HUES64 (cell line): ENCODE data around the gene FSTL4.

Experiments
- H3K27ac ChIP-seq: 2 replicates; pipeline ENCODE4 v1.7.0; 2013; ENCODE audit warnings: low read depth, low read length, inconsistent platforms
- H3K27me3 ChIP-seq: 2 replicates; pipeline ENCODE4 v1.6.1; 2013; ENCODE audit warnings: mild to moderate bottlenecking, low read length; ENCODE audit not compliant: insufficient read depth
- H3K36me3 ChIP-seq: 2 replicates; pipeline ENCODE4 v1.6.1; 2013; ENCODE audit warnings: mild to moderate bottlenecking, low read length; ENCODE audit not compliant: insufficient read depth
- H3K4me1 ChIP-seq: 2 replicates; pipeline ENCODE4 v1.6.1; 2013; ENCODE audit warnings: mild to moderate bottlenecking, low read length, moderate library complexity; ENCODE audit not compliant: insufficient read depth
- H3K4me3 ChIP-seq: 2 replicates; pipeline ENCODE4 v1.5.1; 2013; ENCODE audit warnings: mild to moderate bottlenecking, low read length, moderate library complexity
- H3K9ac ChIP-seq: 2 replicates; pipeline ENCODE4 v1.6.1; 2013; ENCODE audit warnings: mild to moderate bottlenecking, low read depth, low read length
- H3K9me3 ChIP-seq: 2 replicates; pipeline ENCODE4 v1.6.1; 2013; ENCODE audit warnings: low read depth, low read length; ENCODE audit not compliant: insufficient read depth
- WGBS: fragments of 150-250, 120-280 bp; methylation state at CpG from one replicate; pipeline ENCODE4 v1.1.7; 2013; ENCODE audit warnings: missing lambda C conversion rate; 5-methylcytosine and 5-hydroxymethylcytosine counted together

Gene FSTL4

DNA sequence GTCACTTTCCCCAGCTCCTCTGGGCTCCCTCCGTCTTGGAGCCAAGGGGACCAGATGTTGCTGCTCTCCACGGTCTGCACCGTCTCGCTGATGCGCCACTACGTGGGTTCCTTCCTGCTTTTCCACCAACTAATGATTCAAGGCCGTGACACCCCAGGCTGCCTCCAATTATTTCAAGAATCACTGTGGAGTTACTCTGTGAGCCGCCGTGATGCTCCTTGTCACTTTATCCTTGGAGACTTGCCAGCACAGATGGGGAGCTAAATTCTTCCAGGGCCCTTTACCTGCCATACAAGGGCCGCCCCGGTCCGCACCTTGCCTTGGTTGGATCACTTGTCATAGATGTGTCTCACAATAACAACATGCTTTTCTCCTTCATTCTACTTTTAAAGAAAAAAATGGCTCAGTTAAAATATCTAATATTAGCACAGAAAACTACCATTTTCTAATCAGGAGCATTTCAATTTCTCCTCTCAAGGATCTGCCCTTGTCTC is 202.0 kb downstream of the FSTL4 start:
- H3K27ac ChIP-seq = no peak overlapping the region
- 94% methylated on average over 12 of the region's 12 CpGs for WGBS
- no peaks in the 10 kb centered on the region for H3K36me3 ChIP-seq
- no peak overlapping the region for H3K4me3 ChIP-seq
- no peaks in the 10 kb centered on the region for H3K27me3 ChIP-seq
- H3K9ac ChIP-seq = no peak overlapping the region
- no peaks in the 10 kb centered on the region for H3K9me3 ChIP-seq
- no peaks in the 10 kb centered on the region for H3K4me1 ChIP-seq

DNA sequence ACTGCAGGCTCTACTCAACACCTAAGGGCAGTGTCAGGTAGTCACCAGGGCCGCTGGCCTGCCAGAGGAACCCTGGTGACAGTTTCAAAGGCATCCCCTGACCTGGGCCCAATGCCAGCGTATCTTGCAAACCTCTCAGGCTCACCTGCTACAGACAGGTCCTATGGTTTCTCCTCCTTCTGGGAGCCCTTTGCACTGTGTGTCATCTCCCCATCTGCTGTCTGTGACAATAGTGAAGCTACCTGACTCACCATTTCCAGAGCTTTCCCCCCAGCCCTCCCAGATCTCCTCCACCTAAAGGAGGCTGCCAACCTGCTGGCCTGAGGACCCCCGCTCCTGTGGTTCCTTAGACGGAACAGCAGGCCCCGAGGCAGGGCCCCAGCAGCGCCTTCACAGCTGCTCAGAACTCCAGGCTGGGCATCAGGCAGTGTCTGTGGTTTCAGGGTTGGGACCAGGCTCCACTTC is 203.1 kb downstream of the FSTL4 start:
- Histone ChIP-seq H3K4me1 (no peaks in the 10 kb centered on the region), H3K27ac (no peak overlapping the region), H3K36me3 (no peaks in the 10 kb centered on the region), H3K9me3 (no peaks in the 10 kb centered on the region), H3K9ac (no peak overlapping the region), H3K4me3 (no peak overlapping the region), H3K27me3 (no peaks in the 10 kb centered on the region)
- 95% methylated on average over 6 of the region's 6 CpGs for WGBS

- Histone ChIP-seq H3K4me1 (no peaks in the 10 kb centered on the region), H3K27ac (no peak overlapping the region), H3K9ac (no peak overlapping the region), H3K9me3 (no peaks in the 10 kb centered on the region), H3K27me3 (no peaks in the 10 kb centered on the region), H3K4me3 (no peak overlapping the region), H3K36me3 (no peaks in the 10 kb centered on the region)
- 54% methylated on average over 8 of the region's 8 CpGs for WGBS
Observed at GRCh38 chr5:133408322-133408721, 204.0 kb downstream of the FSTL4 start.

GRCh38 chr5:133406977-133407632 is 205.2 kb downstream of the FSTL4 start:
- no peak overlapping the region for H3K27ac ChIP-seq
- no peak overlapping the region for H3K9ac ChIP-seq
- WGBS = 91% methylated on average over 1 of the region's 1 CpG
- no peaks in the 10 kb centered on the region for H3K27me3 ChIP-seq
- H3K4me1 ChIP-seq = peaks cover under 1% of the 10 kb centered on the region; the same call in 1 of the 2 replicates
- H3K9me3 ChIP-seq = no peaks in the 10 kb centered on the region
- no peak overlapping the region for H3K4me3 ChIP-seq
- no peaks in the 10 kb centered on the region for H3K36me3 ChIP-seq

GRCh38 chr5:133406208-133406976 is 205.9 kb downstream of the FSTL4 start:
- Histone ChIP-seq H3K27ac (no peak overlapping the region), H3K36me3 (no peaks in the 10 kb centered on the region), H3K4me3 (no peak overlapping the region), H3K4me1 (peaks cover 8% of the 10 kb centered on the region), H3K27me3 (no peaks in the 10 kb centered on the region), H3K9ac (no peak overlapping the region), H3K9me3 (no peaks in the 10 kb centered on the region)
- 94% methylated on average over 4 of the region's 4 CpGs for WGBS

DNA sequence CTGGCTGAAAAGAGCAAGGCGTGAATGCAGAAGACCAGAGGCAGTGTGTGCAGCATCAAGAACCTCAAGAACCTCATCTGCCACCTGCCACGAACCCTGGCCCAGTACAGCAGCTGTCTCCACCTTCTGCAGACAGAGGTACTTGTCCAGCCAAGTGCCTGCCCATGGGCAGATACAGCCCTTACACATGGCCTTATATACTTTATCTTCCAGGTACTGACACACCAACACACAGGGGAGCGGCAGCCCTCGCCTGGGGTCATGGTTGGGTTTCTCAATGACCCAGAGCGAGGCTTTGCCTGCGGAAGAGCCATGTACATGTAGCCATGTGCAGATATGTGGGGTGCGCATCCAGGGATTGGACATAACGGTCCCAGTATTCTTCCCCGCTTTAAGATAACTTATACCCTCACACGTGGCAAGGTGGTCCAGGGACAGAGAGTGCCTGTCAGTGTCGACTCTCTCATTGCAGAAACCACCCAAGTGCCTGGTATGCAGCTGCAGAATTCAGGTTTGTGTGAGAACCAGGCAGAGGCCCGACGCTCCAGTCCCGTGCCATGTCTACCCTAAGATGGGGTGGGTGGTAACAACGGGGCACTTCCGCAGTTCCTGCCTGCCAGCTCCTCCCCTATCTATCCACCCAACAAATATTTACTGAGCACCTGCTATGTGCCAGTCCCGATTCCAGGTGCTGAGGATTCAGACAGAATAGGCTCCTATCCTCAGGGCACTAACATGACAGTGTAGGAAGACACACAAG is 206.9 kb downstream of the FSTL4 start:
- Histone ChIP-seq H3K4me1 (peaks cover 17% of the 10 kb centered on the region), H3K36me3 (no peaks in the 10 kb centered on the region), H3K4me3 (no peak overlapping the region), H3K27ac (no peak overlapping the region), H3K9ac (no peak overlapping the region), H3K27me3 (no peaks in the 10 kb centered on the region), H3K9me3 (no peaks in the 10 kb centered on the region)
- 91% methylated on average over 17 of the region's 17 CpGs for WGBS

DNA sequence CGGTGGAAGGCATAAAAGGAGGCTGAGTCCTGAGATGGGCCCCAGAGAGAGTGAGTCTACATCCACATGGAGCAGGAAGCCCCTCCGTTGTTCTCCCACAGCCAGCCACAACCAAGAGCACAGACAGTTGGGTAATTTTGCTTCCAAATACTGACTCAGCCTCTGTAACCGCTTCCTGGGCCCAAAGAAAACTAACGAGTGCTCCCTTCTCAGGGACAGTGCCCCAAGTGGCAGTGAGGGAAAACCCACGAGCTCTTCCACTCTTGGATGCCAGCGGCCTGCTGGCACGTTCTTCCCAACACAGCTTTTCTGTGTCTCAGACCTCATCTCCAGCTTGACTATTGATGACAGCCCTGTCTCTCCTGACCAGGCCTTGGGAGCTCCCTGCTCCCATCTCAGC is 207.6 kb downstream of the FSTL4 start:
- Histone ChIP-seq H3K36me3 (no peaks in the 10 kb centered on the region), H3K4me3 (no peak overlapping the region), H3K27me3 (no peaks in the 10 kb centered on the region), H3K4me1 (peaks cover 18% of the 10 kb centered on the region), H3K9ac (no peak overlapping the region), H3K27ac (no peak overlapping the region), H3K9me3 (no peaks in the 10 kb centered on the region)
- 77% methylated on average over 7 of the region's 7 CpGs for WGBS

GRCh38 chr5:133403741-133404364 is 208.5 kb downstream of the FSTL4 start:
- no peak overlapping the region for H3K27ac ChIP-seq
- no peak overlapping the region for H3K4me3 ChIP-seq
- no peaks in the 10 kb centered on the region for H3K36me3 ChIP-seq
- H3K9me3 ChIP-seq = no peaks in the 10 kb centered on the region
- H3K9ac ChIP-seq = no peak overlapping the region
- peaks cover 18% of the 10 kb centered on the region for H3K4me1 ChIP-seq
- 94% methylated on average over 5 of the region's 5 CpGs for WGBS
- H3K27me3 ChIP-seq = no peaks in the 10 kb centered on the region

GRCh38 chr5:133402775-133403174 is 209.6 kb downstream of the FSTL4 start:
- WGBS = 87% methylated on average over 12 of the region's 12 CpGs
- H3K27ac ChIP-seq = no peak overlapping the region

DNA sequence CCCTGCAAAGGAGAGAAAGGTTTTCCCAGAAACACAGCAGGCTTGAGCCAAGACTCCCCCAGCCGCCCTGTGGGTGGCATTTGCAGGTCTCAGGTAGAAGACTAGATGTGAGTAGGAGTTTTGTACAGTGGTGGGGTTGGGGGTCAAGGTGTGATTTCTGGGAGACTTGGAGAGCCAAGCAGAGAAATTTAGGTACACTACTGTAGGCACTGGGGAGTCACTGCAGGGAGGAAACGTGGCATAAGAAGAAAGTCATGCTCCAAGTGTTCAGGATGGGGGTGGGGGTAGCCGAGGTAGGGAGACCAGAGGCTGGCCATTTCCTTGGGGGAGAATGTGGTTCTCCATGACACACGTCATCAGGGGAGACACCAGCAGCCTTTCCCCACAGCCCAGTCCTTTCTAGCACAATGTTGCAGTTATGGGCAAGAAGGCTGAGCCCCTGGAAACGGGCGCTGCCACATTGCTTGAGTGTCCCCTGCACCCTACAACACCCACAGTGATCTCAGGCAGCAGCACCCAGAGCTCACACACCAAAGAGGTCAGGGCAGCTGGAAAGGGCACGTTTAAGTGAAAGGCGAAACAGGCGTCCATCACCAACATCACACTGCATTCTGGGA is 210.5 kb downstream of the FSTL4 start:
- WGBS = 87% methylated on average over 8 of the region's 9 CpGs
- no peaks in the 10 kb centered on the region for H3K27me3 ChIP-seq
- H3K4me1 ChIP-seq = peaks cover 27% of the 10 kb centered on the region
- no peak overlapping the region for H3K4me3 ChIP-seq
- no peak overlapping the region for H3K9ac ChIP-seq
- H3K9me3 ChIP-seq = no peaks in the 10 kb centered on the region
- H3K27ac ChIP-seq = no peak overlapping the region
- no peaks in the 10 kb centered on the region for H3K36me3 ChIP-seq

More at GRCh38 chr5:133402775-133403174, 209.6 kb downstream of the FSTL4 start:
- H3K9me3 ChIP-seq = no peaks in the 10 kb centered on the region
- peaks cover 18% of the 10 kb centered on the region for H3K4me1 ChIP-seq
- H3K27me3 ChIP-seq = no peaks in the 10 kb centered on the region
- no peaks in the 10 kb centered on the region for H3K36me3 ChIP-seq
- no peak overlapping the region for H3K9ac ChIP-seq
- no peak overlapping the region for H3K4me3 ChIP-seq
